Glomerular visceral epithelial cell (primary cell): Measurements from ENCODE around the gene ABAT.

Experiments used
- DNase-seq: peaks from one replicate; pipeline ENCODE4 v3.0.0-alpha.2; 2016; ENCODE audit errors: extremely low spot score

Gene ABAT

GRCh38 chr16:8674413-8675022, at the start of gene ABAT:
TSS of gene ABAT (plus strand) at chr16:8674617. CDS start at chr16:8735740, 61,123 bp downstream.
- DNase-seq, result peak; percentile 82

DNA sequence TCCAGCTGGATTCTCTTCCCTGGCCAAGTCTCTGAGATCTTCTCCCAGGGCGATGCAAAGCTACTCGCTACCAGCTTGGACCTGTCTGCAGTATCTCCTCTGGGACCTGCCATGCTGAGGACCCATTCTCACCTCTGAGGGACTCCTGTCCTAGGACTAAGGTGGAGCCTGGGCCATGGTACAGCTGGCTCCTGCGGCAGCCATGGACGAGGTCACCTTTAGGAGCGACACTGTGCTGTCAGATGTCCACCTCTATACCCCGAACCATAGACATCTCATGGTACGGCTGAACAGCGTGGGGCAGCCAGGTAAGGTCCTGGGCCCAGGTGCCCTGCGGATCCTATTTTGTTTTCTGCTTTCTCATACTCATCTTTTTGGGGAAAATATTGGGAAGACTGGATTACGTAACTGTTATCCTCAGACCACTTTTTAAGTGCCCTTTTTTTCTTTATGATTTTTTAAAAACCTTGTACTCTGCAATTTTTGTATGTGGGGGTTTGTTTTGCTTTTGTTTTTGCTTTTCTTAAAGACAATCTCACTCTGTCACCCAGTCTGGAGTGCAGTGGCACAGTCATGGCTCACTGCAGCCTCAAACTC, 48.8 kb upstream of the ABAT start:
- DNase-seq, result no peak

DNA sequence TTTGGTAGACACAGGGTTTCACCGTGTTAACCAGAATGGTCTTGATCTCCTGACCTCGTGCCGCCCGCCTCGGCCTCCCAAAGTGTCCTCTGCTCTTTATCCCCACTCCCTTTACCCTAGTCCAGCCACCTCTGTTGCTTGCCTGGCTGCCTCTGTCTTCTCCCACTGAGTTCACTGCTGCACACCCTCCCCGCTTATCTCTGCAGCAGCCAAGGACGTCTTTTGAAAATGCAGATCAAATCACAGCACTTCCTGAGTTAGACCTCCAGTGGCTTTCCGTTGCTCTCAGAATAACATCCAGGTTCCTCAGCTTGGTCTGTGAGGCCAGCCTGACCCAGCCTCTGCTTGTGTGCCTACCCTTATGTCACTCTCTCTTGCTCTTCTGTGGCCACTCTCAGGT, 47.5 kb upstream of the ABAT start:
- DNase-seq, result no peak

GRCh38 chr16:8627456-8627855, 47.0 kb upstream of the ABAT start:
- no peak for DNase-seq

DNA sequence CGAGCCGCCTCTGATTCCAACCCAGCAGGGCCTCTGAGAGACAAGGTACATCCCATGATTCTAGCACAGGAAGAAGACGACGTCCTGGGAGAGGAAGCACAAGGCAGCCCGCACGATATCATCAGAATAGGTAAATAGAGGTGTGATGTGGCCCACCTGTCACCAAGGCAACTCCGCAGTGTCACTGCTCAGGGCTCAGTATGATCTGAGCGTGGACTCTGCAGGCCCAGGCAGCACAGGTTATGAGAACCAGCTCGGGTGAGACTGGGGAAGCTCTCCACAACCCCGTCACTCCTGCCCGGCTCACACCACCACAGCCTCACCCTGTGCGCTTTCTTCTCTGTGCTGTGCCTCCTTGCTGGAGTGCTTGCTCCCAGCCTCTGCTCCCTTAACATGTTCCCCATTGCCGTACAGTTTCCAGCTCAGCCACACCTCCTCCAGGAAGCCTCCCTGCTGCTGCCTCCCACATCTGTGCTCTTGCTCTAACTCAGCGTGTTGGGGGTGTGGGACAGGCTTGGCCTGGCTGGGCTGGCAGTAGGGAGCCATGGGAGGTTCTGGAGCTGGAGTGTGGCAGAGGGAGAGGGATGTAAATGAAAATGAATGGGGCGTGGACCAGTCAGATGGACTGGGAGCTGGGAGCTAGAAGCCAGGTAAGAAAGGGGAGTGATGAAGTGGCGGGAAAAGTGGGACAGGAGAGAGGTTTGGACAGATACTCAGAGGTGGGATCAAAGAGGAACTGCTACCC, 45.3 kb upstream of the ABAT start:
- no peak for DNase-seq

- DNase-seq, result no peak
These were observed 44.0 kb upstream of the ABAT start for GRCh38 chr16:8630255-8630953.

GRCh38 chr16:8631373-8631772, 43.0 kb upstream of the ABAT start:
- DNase-seq, result no peak

DNA sequence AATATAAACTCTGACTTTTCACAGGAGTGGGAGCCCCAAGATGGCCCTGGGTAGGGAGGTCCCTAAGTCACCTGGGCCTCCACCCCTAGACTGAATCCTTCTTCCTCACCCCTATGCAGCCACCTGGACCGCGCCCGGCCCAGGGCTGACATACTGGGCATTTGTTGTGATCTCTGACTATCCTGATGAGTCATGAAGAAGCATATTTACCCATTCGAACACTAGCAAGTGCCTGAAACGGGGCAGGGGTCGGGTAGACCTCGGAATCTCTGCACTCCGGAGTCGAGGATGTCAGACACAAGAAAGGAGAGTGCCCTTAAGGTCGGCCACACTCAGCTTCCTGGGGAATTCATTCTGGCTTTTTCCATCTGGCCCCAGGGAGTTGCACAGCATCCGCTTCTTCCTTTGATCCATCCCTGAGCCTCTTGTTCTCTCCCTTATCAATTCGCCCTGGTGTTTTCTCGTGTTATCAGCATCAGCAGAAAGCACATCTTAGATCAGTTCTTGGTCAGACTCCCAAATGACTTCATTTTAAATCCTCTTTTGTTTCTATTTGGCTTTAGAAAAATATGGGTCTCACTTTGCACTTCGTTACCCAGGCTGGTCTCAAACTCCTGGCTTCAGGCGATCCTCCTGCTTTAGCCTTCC, 42.5 kb upstream of the ABAT start:
- no peak for DNase-seq

- DNase-seq, result no peak
These were observed 41.7 kb upstream of the ABAT start for GRCh38 chr16:8632675-8633182.

- no peak for DNase-seq
These were observed 39.3 kb upstream of the ABAT start for GRCh38 chr16:8634991-8635736.

DNA sequence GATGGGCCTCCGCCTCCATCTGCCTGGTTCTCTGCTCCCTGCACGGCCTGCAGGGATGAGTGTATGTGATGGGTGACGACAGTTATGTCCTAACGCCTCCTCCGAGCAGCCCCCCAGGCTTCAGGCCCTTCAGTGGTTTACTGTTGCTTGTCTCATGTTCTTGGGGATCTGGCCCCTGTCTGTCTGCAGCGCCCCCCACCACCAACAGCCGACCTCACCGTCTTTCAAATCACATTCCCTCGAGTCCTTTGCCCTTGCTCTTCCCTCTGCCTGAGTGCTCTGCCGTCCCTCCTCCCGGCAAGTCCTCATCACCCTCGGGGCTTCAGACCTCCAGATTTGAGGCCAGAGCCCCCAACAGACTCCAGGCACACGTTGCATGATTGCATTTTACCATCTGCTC, 34.7 kb upstream of the ABAT start:
- no peak for DNase-seq

DNA sequence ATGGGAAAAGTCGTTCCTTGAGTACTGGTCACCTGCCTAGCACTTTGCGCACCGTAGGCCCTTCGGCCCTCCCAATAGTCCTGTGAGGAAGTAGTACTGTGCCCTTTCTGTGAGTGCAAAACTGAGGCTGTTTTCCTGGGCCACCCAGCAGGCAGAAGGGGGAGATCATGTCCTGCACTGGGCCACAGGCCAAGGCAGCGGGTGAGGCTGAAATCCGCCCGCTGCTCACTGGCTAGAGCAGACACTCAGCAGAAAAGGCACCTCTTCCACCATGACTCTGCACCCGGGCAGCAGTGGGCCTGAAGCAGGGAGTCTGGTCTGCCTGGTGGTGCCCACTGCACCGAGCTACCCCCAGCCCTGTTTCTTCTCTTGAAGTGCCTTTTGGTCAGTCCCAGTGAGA, 32.7 kb upstream of the ABAT start:
- DNase-seq, result no peak

- DNase-seq, result no peak
These were observed 32.3 kb upstream of the ABAT start for GRCh38 chr16:8642146-8642545.

DNA sequence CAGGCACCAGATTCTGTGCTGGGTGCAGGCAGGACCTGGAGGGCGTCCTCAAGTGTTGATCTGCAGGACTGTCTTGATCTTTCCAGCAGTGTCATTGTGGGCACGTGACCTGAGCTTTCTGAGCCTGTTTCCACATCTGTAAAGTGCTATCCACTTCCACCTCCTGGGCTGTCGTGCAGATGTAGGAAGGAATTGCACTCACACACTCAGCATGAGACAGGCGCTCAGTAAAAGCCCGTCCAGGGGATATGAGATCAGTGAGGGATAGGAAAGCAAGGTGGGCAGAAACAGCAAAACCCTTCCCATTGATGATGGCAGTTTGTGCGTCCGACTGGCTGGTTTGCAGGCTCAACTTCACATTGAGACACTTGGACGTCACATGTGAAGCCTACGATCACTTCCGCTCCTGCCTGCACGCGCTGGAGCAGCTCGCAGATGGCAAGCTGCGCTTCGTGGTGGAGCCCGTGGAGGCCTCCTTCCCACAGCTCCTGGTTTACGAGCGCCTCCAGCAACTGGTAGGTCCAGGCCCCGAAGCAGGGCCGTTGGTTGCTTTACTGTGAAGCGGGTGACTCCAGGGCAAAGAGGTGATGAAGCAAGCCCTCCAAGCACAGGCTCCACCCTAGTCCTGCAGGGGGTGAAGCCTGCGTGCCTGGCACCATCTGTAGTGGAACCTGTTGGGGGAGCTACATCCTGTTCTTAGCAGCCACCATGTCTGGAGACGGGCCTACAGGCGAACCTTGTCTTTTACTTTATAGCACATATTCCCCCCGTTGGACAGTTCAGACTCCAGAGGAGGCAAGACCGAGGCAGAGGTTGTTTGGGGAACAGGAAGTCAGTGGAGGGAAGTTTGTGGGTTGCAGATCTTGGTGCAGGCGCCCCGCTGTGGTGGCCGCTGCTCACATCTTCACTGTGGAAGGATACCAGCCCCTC, 29.9 kb upstream of the ABAT start:
- DNase-seq, result no peak

DNA sequence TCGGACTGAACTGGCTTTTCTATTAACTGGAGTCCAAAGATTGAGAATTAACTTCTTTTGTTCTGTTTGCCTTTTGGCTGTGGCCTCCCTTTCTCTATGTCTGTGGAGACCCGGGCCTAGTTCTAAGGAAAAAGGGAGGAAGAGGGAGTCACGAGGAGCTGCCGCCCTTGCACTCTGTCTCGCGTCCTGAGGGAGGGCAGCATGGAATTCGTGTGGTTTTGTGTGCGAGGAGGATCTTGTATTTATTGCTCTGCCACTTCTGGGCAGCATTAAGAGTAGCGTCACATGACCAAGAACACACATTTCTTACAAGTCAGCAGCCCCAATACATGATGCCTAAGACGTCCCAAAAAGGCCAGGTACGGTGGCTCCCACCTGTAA, 29.3 kb upstream of the ABAT start:
- no peak for DNase-seq

GRCh38 chr16:8645831-8646230, 28.6 kb upstream of the ABAT start:
- DNase-seq, result no peak

DNA sequence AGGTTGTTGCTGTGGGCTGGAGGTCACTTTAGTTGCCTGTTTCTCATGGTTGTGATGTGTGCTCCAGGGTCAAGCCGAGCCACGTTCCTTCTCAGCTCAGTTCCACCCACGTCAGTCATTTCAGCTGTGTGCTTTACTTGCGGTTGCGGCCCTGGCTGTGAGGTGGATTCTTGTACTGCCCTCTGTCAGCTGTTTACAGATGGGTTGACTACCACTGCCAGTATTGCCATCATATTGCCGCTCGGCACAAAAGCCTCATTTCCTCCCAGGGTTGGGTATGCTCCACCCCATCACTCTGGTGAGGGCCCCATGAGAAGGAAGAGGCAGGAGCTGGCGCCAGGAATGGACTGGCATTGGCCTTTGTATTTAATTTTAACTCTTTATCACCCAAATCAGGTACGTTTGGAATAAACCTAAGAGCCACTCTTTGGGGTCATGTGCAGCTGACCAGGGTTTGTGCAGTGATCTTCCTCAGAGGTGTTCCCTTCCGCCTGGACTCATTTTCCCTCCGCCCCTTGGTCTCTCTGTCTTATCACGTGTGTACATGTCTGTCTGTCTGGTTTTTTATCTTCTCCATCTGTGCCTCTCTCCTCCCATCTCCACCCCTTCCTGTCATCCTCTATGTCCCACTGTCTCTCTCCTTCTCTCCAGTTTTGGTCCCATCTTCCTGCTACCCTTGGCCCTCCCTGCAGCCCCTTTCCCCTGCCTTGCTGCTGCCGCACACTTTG, 27.9 kb upstream of the ABAT start:
- no peak for DNase-seq

DNA sequence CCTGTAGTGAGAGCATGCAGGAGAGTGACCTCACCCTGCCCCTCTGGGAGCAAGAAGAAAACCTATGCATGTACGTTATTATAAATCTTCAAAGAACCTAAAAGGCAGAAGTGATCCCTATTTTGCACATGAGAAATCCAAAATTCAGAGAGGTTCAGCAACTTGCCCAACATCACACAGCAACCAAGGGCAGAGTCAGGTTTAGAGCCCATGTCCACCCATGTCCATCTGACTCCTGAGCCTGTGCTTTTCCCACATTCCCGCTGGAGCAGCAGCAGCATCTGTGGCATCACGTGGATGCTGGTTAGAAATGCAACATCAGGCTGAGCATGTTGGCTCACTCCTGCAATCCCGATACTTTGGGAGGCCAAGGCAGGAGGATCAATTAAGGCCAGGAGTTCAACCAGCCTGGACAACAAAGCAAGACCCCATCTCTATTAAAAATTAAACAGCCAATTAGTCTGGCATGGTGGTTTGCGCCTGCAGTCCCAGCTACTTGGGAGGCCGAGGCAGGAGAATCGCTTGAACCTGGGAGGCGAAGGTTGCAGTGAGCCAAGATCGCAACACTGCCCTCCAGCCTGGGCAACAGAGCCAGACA, 26.6 kb upstream of the ABAT start:
- DNase-seq, result no peak

DNA sequence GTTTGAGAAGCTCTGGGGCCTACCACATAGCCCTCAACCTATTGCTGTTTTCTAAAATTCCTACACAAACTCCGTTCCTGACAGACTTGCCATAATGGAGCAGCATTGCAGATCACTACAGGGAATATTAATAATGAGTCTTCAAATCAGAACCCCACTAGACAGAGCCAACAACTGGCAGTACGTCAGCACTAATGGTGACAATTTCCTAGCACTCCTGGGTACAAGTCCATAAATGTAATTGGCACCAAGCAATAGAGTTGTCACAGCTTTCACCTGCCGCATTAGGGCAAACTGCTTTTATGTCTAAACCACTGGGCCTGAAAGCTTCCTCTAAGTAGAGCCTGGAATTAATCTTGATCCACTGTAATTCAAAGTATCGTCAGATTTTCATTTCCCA, 25.5 kb upstream of the ABAT start:
- no peak for DNase-seq
